ENCODE measurements around the gene FERD3L. TPM values are rescaled to one million over a fixed set of nuclear protein-coding genes. Genes with fewer than 3 reads are reported as not detected.
"Not testable (repeated sequence)": the region's sequence is repeated elsewhere in the genome, so short reads cannot be mapped to it uniquely, and the experiment has no call there.

Gene FERD3L, protein sequence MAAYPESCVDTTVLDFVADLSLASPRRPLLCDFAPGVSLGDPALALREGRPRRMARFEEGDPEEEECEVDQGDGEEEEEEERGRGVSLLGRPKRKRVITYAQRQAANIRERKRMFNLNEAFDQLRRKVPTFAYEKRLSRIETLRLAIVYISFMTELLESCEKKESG
- total RNA-seq = not detected in 2 replicates

DNA sequence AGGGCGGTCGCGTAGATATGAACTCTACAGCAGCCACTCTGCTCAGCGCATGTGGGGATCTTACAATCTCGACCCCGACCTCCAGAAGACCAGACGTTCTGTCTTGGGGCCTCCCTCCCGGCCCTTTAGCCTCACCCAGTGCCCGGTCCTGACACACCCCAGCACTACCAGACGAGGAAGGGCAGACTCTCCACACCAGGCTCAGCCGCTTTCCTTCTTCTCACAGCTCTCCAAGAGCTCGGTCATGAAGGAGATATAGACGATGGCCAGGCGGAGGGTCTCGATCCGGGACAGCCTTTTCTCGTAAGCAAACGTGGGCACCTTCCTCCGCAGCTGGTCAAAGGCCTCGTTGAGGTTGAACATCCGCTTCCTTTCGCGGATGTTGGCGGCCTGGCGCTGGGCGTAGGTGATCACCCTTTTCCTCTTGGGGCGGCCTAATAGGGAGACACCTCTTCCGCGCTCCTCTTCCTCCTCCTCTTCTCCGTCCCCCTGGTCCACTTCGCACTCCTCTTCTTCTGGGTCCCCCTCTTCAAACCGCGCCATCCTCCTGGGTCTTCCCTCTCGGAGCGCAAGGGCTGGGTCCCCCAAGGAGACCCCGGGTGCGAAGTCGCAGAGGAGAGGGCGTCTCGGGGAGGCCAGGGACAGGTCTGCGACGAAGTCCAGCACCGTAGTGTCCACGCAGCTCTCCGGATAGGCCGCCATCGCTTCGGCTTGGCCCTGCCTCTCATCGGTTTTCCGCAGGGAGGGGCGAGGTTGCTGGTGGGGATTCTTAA is at the start of gene FERD3L:
TSS of gene FERD3L (minus strand) at position 761 of the 773 bp plus-strand sequence. CDS start at position 702, 59 bp downstream.
- no peak for DNase-seq (ENCODE audit: low read depth)
- TF ChIP-seq, protein P1, sequence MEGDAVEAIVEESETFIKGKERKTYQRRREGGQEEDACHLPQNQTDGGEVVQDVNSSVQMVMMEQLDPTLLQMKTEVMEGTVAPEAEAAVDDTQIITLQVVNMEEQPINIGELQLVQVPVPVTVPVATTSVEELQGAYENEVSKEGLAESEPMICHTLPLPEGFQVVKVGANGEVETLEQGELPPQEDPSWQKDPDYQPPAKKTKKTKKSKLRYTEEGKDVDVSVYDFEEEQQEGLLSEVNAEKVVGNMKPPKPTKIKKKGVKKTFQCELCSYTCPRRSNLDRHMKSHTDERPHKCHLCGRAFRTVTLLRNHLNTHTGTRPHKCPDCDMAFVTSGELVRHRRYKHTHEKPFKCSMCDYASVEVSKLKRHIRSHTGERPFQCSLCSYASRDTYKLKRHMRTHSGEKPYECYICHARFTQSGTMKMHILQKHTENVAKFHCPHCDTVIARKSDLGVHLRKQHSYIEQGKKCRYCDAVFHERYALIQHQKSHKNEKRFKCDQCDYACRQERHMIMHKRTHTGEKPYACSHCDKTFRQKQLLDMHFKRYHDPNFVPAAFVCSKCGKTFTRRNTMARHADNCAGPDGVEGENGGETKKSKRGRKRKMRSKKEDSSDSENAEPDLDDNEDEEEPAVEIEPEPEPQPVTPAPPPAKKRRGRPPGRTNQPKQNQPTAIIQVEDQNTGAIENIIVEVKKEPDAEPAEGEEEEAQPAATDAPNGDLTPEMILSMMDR (conservative IDR thresholded peaks at IDR 0.05; ENCODE audit: low read depth, low read length) = no peak
- no peak within 1 kb of the TSS for H3K4me3 ChIP-seq (ENCODE audit: low read depth, low read length)

DNA sequence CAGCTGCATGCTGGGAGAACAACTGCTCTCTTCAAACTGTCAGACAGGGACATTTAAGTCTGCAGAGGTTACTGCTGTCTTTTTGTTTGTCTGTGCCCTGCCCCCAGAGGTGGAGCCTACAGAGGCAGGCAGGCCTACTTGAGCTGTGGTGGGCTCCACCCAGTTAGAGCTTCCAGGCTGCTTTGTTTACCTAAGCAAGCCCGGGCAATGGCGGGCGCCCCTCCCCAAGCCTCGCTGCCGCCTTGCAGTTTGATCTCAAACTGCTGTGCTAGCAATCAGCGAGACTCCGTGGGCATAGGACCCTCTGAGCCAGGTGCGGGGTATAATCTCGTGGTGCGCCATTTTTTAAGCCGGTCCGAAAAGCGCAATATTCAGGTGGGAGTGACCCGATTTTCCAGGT is 49.2 kb upstream of the FERD3L start:
- H3K4me3 ChIP-seq (ENCODE audit: low read depth, low read length); DNase-seq (ENCODE audit: low read depth): not testable (repeated sequence)

DNA sequence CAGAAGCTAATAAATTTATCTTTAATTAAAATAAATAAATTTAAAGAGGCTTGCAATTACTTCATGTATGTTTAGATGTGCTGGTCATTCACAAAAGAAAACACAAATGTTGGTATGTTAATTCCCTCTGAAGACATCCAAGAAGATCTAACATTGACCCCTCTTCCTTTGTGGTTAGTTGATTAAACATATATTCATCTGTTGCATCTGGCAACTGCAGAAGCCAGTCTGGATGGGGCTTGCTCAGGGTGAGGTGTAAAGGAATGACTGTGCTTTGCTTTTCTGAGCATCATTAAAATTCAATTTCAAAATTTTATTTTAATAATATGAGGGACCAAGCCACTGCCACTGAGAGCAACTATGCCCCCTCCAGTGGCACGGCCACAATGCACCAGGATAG is 36.4 kb upstream of the FERD3L start:
- H3K4me3 ChIP-seq (ENCODE audit: low read depth, low read length) = no peak overlapping the region
- TF ChIP-seq, protein P1 (conservative IDR thresholded peaks at IDR 0.05; ENCODE audit: low read depth, low read length) = no peak
- no peak for DNase-seq (ENCODE audit: low read depth)

DNA sequence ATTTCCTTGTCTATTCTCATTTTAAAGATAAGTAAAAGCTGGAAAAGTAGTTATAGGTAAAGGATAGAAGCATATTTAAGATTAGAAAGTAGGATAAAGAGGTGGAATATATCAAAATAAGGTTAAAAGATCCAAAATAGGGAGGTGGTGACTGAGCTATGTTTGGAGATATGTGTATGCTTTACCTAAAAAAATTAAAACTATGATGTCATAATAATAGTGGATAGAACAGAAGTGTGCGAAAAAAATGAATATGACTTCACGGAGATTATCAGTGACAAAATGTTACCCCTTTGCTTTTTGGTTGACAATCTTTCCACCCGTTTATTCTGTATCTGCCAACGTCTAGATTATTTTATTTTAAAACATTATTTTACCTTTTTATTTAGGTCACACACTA is 33.4 kb upstream of the FERD3L start:
- TF ChIP-seq, protein P1 (conservative IDR thresholded peaks at IDR 0.05; ENCODE audit: low read depth, low read length) = no peak
- H3K4me3 ChIP-seq (ENCODE audit: low read depth, low read length) = no peak overlapping the region
- no peak for DNase-seq (ENCODE audit: low read depth)

DNA sequence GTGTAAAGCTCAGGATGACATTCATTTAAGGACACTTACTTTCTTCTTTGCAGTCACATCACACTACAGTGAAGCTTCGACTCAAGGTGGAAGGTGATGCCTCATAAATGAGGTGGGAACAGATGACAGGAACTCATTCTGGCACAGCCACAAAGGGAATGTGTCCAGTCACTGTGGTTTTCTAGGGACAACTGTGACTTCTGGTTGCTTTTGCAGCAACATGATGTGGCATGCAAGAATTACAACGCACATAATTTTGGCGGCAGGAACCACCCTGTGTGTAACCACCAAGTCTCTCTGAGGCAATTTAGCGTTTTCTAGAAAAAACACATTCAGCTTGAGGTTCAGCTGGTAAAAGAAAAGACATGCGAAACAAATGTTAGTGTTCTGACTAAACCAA is 32.0 kb upstream of the FERD3L start:
- no peak overlapping the region for H3K4me3 ChIP-seq (ENCODE audit: low read depth, low read length)
- DNase-seq (ENCODE audit: low read depth) = no peak
- TF ChIP-seq, protein P1 (conservative IDR thresholded peaks at IDR 0.05; ENCODE audit: low read depth, low read length) = no peak

DNA sequence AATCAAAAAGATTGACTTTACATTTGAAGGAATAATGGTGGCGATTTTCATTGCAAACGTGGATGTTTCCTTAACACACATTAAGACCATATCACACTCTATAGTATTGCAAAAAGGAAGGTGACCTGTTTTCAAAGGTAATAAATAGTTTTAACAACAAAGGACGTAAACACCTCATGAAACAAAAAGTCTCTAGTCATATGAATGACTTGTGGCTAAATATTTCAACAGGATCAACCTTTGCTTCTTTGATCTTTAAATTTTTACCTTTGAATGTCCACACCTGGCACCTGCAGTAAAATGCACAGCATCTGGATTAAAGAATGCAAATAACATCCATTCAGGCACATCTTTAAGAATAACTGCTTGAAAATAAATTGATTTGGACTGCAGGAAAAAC is 30.0 kb upstream of the FERD3L start:
- TF ChIP-seq, protein P1 (conservative IDR thresholded peaks at IDR 0.05; ENCODE audit: low read depth, low read length) = no peak
- no peak overlapping the region for H3K4me3 ChIP-seq (ENCODE audit: low read depth, low read length)
- DNase-seq (ENCODE audit: low read depth) = no peak

DNA sequence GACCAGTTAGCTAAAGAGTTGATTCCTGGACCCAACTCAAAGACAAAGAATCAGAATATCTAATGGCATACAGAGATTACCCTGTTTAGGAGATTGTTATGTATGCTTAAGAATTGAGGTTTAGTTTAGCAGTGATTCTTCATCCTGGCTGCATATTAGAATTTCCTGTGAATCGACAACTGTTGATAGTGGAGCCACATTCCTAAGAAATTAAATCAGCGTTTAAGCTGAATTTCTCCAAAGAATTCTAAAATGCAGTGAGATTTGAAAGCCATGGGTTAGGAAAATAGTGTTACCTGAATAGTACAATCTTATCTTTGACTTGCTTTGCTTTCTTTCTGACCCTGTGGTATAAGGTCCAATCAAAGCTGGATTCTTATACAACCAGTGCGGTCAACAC is 16.4 kb upstream of the FERD3L start:
- no peak overlapping the region for H3K4me3 ChIP-seq (ENCODE audit: low read depth, low read length)
- DNase-seq (ENCODE audit: low read depth) = no peak
- TF ChIP-seq, protein P1 (conservative IDR thresholded peaks at IDR 0.05; ENCODE audit: low read depth, low read length) = no peak

Data from epithelial cell of proximal tubule (primary cell).